HG02763 (cell line): Measurements from ENCODE around the gene PTTG1IP.

Source experiments
- ATAC-seq: cut with Tn5 transposase; IDR thresholded peaks from one replicate; pipeline ENCODE4 v1.9.1; 2021; ENCODE audit warnings: mild to moderate bottlenecking, moderate library complexity; ENCODE audit not compliant: unreplicated experiment

The PTTG1IP gene

DNA sequence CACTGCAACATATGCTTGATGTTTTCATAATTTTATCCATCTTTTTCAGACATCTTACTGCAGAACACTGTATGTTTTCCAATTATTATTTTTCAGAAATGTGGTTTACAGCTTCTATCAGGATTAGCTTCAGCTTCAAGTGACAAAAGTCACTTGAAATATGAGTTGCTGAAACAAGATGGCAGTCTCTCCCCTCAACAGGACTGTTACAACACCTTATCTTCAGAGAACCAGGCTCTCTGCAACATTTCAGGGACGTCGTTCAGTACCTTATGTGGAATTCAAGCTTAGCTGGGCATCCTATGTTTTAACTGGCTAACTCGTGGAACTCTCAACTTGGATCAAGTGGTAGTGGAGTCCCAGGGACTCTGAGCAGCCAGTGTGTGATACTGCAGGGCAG is 69.8 kb downstream of the PTTG1IP start:
- no peak for ATAC-seq

DNA sequence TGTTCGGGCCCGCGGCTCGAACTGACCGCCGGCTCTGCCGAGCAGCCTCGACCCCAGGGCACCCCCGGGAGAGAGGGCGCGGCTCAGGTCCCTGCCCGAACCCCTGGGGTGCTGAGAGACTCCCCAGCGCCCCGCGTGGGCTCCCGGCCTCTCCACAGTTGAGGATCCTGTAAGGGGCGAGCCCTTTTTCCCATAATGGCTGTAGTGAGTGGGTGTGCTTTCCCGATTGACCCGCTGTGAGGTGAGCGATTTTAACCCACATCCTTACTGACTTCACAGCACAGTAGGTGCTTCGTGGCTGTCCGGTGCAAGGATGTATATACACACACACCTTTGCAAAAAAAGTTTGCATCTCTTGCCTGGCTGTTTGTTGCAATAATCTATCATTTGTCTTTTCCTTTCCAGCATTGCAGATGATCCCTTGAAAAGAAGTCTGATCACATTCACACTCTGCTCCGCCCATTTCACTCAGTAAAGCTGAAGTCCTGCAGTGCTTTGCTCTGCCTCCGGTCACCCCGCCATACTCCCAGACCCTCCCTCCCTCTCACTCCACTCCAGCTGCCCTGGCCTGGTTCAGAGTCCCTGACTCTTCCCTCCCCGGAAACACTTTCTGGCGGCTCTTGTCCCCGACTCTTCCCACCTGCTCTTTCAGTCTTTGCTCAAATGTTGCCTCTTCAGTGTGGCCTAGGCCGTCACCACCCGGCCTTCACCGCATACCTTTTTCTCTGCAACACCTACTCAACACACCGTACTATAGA is 70.9 kb downstream of the PTTG1IP start:
- ATAC-seq: no peak

DNA sequence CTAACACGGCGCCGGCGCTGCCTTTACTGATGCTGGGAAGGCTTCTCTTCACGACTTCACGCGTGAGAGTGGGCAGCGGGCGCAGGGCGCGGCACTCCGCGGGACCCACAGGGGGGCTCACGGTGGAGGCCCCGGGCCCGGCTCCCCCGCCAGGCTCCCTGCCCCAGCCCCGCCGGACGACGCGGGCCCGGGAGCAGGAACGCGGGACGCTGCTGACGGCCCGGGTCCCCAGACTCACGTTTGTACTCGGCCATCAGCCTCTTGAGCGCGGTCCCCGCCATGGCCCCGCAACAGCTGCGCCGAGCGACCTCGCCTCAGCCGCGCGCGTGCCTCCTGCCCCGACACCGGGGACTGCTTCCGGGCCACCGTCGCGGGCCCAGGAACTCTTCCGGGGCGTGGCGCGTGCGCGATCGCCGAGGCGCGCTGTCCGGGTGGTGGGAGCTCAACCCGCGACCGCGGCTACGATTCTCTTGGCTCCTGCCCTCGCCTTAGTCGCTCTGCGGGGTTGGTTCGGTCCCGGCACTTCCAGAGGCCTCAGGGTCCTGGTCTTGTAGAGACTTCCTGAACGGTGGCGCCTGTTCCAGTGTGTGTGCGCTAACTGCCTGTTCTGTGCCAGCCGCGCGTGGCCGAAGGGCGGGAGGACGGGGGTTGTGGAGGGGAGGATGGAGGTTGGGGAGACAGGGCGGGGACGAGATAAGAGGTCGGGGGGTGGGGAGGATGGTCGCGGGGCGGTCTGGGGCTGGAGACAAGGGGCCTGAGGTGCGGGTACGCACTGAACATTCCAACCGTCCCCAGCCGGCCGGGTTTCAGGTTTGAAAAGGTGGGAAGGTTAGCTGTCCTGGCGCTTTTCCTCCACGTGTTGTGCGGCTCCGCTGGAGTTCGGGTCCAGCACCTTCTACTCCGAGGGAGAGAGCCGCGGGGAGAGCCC is 71.8 kb downstream of the PTTG1IP start, which contains the start of gene UBE2G2:
Gene UBE2G2 (minus strand): TSS at position 353 of the 928 bp plus-strand sequence. CDS start 72 bp downstream, at position 281.
- peak; percentile 88 for ATAC-seq

DNA sequence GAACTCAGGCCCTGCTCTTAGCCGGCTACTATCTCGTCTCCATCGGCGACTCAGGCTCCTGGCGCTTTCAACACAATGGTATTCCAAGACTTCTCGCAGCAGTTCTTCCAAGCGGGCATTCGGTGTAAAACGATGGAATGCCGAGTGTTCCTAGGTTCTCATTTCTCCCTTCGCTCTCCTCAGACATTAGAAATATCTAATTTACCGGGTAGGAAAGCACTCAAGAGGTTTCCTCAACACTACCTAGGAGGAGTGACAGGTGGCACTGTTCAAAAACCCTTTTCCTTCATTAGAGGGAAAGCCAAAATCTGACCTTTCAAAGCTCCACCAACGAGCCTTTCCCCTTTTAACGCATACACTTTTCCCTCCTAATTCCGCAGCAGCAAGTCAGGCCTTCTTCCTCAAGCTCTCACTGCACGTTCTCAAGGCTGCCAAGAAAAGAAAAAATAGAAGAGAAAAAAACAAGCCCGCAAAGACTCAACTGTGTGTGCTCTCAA is 72.5 kb downstream of the PTTG1IP start:
- no peak for ATAC-seq

DNA sequence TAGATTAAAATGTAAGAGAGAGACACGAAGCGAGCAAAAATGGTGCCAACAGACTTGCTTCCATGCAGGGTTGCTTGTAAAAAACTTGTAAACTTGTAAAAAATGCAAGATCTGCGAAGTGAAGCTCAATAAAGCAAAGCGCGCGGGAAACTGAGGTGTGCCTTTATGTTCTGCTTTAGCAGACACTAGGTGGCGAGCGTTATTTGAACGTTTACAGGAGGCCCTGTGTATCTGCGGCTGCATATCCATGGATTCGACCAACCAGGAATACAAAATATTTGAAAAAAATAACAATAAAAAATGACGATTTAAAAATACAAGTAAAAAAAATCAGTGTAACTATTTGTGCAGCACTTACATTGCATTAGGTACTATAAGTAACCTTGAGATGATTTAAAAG is 73.4 kb downstream of the PTTG1IP start:
- no peak for ATAC-seq

DNA sequence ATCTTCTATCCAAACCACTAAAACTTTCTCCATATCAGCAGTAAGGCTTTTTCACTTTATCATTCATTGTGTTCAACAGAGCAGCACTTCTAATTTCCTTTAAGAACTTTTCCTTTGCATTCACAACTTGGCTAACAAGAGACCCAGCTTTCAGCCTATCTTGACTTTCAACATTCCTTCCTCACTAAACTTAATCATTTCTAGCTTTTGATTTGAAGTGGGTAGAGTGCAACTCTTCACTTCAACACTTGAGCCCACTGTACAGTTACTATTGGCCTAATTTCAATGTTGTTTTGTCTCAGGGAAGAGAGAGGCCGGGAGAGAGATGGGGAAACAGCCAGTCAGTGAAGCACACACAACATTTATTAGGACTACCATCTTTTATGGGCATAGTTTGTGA is 73.8 kb downstream of the PTTG1IP start:
- ATAC-seq: no peak
